ENCODE data around the gene UBE2F.

DNA sequence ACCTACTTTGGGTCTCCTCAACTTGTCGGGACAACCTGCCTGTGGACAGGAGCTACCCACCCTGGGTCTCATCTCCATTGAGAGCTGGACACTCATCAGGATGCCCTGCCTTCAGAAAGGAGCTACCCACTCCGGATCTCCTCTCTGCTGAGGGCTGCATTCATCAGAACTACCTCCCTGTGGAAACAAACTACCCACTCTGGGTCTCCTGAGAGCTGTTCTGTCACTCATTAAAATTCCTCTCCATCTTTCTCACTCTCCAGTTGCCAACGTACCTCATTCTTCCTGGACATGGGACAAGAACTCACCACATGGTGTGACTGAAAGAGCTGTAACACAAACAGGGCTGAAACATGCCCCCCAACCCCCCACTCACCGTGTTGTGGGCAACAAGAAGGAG lies 22.5 kb upstream of the UBE2F start:
- TF ChIP-seq RARB (CRISPR knock-in tag; IDR thresholded peaks at IDR 0.05) = no peak
- TF ChIP-seq PPARA (CRISPR knock-in tag; IDR thresholded peaks at IDR 0.05; ENCODE audit: borderline replicate concordance) = no peak
- no peak for TF ChIP-seq ARNTL (CRISPR knock-in tag; IDR thresholded peaks at IDR 0.05; ENCODE audit: borderline replicate concordance, low read depth)
- TF ChIP-seq BACH2 (CRISPR knock-in tag; IDR thresholded peaks at IDR 0.05; ENCODE audit: borderline replicate concordance) = no peak
- no peak for TF ChIP-seq ZFP3 (CRISPR knock-in tag; IDR thresholded peaks at IDR 0.05)
- no peak for TF ChIP-seq ESRRG (CRISPR knock-in tag; IDR thresholded peaks at IDR 0.05)
- TF ChIP-seq ZC3H10 (CRISPR knock-in tag; IDR thresholded peaks at IDR 0.05) = no peak
